Measurements from ENCODE around the gene DDX53. TPM values are rescaled to one million over a fixed set of nuclear protein-coding genes. Genes with fewer than 3 reads are reported as not detected.

The DDX53 gene
- polyA plus RNA-seq, 6 donors from 2014 or later: not detected

DNA sequence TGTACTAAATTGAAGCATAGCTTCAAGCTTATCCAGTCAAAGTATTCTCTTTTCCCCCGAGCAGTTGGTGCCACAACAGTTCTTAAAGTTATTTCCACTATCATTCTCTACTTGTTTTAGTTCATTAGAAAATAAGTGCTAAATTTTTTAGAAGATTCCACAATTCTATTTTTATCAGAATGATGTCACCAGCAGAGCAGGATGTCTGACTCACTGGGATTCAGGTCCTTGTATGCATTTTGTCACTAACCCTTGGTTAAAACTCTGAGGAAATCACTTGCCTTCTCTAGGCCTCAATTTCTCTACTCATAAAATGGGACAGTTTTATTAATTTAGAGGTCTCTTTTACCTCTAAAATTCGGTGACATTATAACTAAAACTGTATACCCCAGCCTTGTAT lies 3.4 kb downstream of the DDX53 start:
- Mint-ChIP-seq H3K4me3 (no peak overlapping the region), H3K9me3 (peaks cover 0 to 13% (median 3%) of the 10 kb centered on the region in 7 donors), H3K27ac (no peak overlapping the region), H3K36me3 (no peaks in the 10 kb centered on the region), H3K4me1 (no peaks in the 10 kb centered on the region), H3K27me3 (peaks cover 0 to 13% (median 0%) of the 10 kb centered on the region in 3 donors)
- ATAC-seq (ENCODE audit: low read depth in 2 of 2) (no peak), DNase-seq (no peak)

DNA sequence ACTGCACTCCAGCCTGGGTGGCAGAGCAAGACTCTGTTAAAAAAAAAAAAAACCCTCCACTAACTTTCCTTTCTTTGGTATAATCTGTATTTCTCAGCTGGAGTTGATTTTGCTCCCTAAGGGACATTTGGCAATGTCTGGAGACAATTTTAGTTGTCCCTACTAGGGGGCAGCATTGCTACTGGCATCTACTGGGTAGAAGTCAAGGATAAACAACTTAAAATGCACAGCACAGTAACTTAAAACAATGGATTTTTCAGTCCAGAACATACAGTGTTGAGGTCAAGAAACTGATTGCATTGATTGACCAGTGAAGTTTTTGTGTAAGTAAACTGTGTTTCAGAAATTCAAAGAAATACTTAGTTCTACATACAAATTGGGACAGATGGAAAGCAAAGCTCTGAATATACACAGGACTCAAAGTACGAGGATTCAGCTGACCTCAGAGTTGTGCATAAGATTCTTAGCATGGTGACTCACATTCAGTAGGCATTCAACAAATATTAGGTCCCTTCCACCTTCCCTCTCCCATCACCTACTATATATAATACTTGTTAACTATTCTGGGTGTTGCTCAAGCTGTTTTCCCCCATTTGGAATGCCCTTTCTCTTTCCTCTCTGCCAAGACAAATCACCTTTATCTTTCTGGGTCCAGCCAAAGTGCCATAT lies 8.8 kb downstream of the DDX53 start:
- H3K27ac Mint-ChIP-seq: no peak overlapping the region
- DNase-seq: no peak
- no peaks in the 10 kb centered on the region for H3K4me1 Mint-ChIP-seq
- no peak for ATAC-seq (ENCODE audit: low read depth in 2 of 2)
- no peaks in the 10 kb centered on the region for H3K27me3 Mint-ChIP-seq
- no peak overlapping the region for H3K4me3 Mint-ChIP-seq
- peaks cover 0 to 13% (median 3%) of the 10 kb centered on the region in 7 donors for H3K9me3 Mint-ChIP-seq
- no peaks in the 10 kb centered on the region for H3K36me3 Mint-ChIP-seq

DNA sequence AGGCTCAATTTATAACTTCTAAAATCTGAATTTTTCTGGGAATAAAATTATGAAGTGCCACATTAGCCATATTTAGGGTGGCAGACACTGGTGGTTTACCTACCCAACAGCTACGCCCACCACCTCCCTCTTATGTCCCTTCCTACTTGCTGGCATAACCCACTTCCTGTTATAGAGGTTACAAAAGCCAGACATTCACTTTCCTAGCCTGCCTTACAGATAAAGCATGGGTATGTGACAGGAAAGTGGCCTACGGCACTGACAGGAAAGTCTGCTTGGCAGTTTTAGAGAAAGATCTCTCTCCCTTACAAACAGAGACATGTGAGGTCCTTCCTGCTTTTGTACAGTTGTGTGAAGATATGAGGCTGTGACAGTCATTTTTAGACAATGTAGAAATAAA lies 12.4 kb downstream of the DDX53 start:
- H3K27me3 Mint-ChIP-seq: no peaks in the 10 kb centered on the region
- H3K27ac Mint-ChIP-seq: no peak overlapping the region
- peaks cover 0 to 8% (median 0%) of the 10 kb centered on the region in 7 donors for H3K9me3 Mint-ChIP-seq
- no peak overlapping the region for H3K4me3 Mint-ChIP-seq
- no peaks in the 10 kb centered on the region for H3K36me3 Mint-ChIP-seq
- no peaks in the 10 kb centered on the region for H3K4me1 Mint-ChIP-seq
- DNase-seq (no peak), ATAC-seq (ENCODE audit: low read depth in 2 of 2) (no peak)

DNA sequence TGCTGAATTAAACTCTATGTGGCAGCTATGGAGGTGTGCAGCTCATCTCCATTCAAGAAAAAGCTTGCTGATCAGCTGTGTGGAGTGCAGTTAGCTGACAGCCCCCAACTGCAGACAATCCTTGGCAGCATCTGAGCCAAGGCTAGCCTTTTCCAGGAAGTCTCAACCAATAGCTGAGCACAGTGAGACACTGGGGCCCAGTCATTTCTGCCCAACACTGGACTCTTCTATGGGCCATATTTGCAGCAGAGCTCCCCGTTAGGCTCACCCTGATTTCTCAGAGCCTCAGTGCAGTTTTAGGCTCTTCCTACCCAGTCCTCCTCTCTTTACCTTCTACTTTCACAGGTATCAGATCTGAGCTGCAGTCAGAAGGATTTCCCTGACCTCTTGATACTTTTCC lies 12.9 kb downstream of the DDX53 start:
- no peak for DNase-seq
- Mint-ChIP-seq H3K4me3 (no peak overlapping the region), H3K36me3 (no peaks in the 10 kb centered on the region), H3K9me3 (peaks cover 0 to 3% (median 0%) of the 10 kb centered on the region in 7 donors), H3K27me3 (no peaks in the 10 kb centered on the region), H3K27ac (no peak overlapping the region), H3K4me1 (no peaks in the 10 kb centered on the region)
- ATAC-seq (ENCODE audit: low read depth in 2 of 2): no peak

DNA sequence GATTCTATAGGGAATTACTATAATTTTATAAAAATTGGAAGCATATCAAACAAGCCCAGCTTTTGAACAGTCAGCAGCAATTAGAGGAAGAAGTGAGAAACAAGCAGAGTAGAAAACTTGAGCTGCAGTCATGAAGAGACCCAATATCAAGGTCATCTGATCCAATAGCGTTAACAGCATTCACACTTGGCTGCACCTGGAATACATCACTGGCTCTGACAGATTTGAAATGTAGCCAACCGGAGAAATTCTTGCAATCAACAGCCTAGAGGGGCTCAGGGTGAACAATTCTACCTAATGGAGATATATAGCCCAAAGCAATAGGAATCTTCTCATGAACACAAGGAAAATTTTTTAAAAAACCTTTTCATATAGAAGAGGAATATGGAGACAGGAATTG lies 13.6 kb downstream of the DDX53 start:
- H3K27me3 Mint-ChIP-seq: no peaks in the 10 kb centered on the region
- H3K36me3 Mint-ChIP-seq: no peaks in the 10 kb centered on the region
- ATAC-seq (ENCODE audit: low read depth in 2 of 2) (no peak), DNase-seq (no peak)
- H3K4me3 Mint-ChIP-seq: no peak overlapping the region
- no peaks in the 10 kb centered on the region for H3K4me1 Mint-ChIP-seq
- no peak overlapping the region for H3K27ac Mint-ChIP-seq
- H3K9me3 Mint-ChIP-seq: no peaks in the 10 kb centered on the region

DNA sequence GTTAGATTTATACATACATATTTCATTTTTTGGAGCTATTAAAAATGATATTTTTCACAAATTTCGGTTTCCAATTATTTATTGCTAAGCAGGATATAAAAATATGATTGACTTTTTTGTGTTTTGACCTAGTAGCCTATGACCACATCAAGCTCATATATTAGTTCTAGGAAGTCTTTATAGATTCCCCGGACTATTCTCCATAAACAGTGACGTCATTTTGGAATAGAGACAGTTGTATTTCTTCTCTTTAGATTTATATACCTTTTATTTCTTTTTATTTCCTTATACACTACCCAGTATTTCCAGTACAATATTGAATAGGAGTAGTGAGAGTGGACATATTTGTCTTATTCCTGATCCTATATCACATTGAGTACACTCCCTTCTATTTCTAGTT lies 31.8 kb downstream of the DDX53 start:
- no peak overlapping the region for H3K4me3 Mint-ChIP-seq
- H3K9me3 Mint-ChIP-seq: peaks cover 0 to 10% (median 0%) of the 10 kb centered on the region in 7 donors
- ATAC-seq (ENCODE audit: low read depth in 2 of 2) (no peak), DNase-seq (no peak)
- no peaks in the 10 kb centered on the region for H3K4me1 Mint-ChIP-seq
- H3K27ac Mint-ChIP-seq: no peak overlapping the region
- no peaks in the 10 kb centered on the region for H3K27me3 Mint-ChIP-seq
- no peaks in the 10 kb centered on the region for H3K36me3 Mint-ChIP-seq

DNA sequence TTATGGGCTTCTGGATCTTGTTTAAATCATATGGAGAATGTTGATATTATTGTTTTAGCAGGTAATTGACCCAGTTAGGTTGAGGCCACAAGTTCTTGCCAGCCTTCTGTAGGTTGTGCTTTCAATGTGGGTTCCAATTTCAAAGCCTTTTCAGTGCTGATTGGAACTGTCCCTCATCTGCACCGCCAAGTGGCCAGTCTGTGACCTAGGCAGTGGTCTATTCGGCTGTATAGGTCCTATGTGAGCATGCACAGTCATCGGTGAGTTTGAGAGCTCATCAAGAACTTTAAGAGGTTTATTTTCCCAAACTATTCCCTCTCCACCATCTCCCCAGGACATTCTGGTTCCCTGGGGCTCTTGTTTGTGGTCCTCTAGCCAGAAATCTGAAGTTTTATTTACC lies 35.7 kb downstream of the DDX53 start:
- Mint-ChIP-seq H3K9me3 (peaks cover 0 to 4% (median 0%) of the 10 kb centered on the region in 7 donors), H3K4me3 (no peak overlapping the region), H3K27me3 (no peaks in the 10 kb centered on the region), H3K36me3 (no peaks in the 10 kb centered on the region), H3K4me1 (no peaks in the 10 kb centered on the region), H3K27ac (no peak overlapping the region)
- DNase-seq: no peak
- no peak for ATAC-seq (ENCODE audit: low read depth in 2 of 2)

DNA sequence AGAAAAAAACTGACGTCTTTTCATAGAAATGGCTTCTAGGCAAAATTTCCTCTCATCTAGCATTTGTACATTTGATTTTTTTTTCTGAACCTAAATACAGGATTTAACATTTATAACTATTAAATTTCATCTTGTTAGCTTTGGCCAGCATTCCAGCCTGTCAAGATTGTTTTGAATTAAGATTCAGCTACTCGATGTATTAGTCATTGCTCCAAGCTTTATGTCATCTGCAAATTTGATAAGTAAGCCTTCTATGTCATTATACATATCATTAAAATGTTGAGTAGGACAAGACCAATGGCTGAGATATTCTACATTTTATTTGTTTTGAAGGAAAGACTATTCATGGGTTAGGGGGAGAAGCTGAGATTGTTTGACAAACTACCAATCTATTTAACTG lies 46.7 kb downstream of the DDX53 start:
- DNase-seq: no peak
- Mint-ChIP-seq H3K4me1 (no peaks in the 10 kb centered on the region), H3K9me3 (peaks cover 0 to 5% (median 0%) of the 10 kb centered on the region in 7 donors), H3K4me3 (no peak overlapping the region), H3K27ac (no peak overlapping the region), H3K36me3 (no peaks in the 10 kb centered on the region), H3K27me3 (no peaks in the 10 kb centered on the region)
- no peak for ATAC-seq (ENCODE audit: low read depth in 2 of 2)

DNA sequence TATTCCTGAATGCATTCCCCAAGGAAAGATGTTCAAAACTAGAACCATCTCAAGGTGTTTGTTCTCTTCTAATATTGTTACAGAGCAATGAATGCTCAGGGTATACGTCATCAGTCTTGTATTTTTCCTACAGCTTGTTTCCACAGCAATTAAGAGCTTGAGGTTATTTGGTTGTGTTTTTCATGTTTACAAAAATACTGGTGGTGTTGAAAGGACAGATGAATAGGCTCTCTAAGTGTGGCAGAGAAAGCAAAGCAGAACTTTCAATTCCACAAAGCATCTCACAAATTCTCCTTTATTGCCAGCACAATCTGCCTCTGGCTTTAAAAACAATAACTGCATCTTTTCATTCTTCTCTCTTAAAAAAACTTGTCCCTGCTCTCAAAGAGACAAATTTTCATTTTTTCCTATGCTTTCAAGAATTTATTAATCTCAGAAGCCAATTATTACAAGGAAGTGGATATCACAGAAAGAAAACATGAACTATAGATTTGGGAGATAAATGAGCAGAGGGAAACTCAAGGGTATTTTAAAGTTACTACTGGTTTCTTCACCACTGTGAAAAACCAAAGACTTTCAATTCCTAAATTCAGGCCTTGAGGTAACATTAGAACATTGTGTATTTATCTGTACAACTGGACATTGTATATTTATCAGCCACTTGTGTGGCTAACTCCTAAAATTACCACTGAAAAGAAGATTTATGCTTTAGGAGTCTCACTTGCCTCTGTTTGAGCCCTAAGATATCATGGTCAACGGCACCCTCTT lies 49.2 kb downstream of the DDX53 start:
- H3K4me3 Mint-ChIP-seq: no peak overlapping the region
- peaks cover 0 to 5% (median 0%) of the 10 kb centered on the region in 7 donors for H3K9me3 Mint-ChIP-seq
- H3K27ac Mint-ChIP-seq: peak overlapping the region in 1 of 6 donors; percentile 72
- no peaks in the 10 kb centered on the region for H3K36me3 Mint-ChIP-seq
- no peak for ATAC-seq (ENCODE audit: low read depth in 2 of 2)
- no peak for DNase-seq
- H3K4me1 Mint-ChIP-seq: no peaks in the 10 kb centered on the region
- no peaks in the 10 kb centered on the region for H3K27me3 Mint-ChIP-seq

DNA sequence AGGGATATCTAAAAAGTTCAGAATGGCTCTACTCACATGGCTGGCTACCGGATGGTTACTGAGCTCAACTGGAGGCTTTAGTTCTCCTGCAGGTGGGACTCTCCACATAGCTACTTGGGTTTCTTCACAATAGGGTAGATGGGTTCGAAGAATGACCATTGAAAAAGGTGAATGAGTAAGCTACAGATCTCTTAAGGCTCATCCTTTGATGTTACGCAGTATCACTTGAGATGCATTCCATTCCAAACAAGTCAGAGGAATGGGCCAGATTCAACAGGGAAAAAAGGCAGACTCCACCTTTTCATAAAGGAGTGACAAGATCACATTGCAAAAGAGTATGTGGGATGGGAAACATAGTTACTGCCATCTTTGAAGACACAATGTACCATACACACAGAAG lies 52.6 kb downstream of the DDX53 start:
- ATAC-seq (ENCODE audit: low read depth in 2 of 2): no peak
- no peaks in the 10 kb centered on the region for H3K27me3 Mint-ChIP-seq
- H3K27ac Mint-ChIP-seq: no peak overlapping the region
- H3K4me3 Mint-ChIP-seq: no peak overlapping the region
- H3K4me1 Mint-ChIP-seq: no peaks in the 10 kb centered on the region
- no peak for DNase-seq
- H3K36me3 Mint-ChIP-seq: no peaks in the 10 kb centered on the region
- H3K9me3 Mint-ChIP-seq: peaks cover 0 to 7% (median 0%) of the 10 kb centered on the region in 7 donors
